Mesodermal cell (in vitro differentiated cells): ENCODE results near the gene C3orf22.

Experiments used
- H3K27ac ChIP-seq: 2 replicates; pipeline ENCODE4 v1.7.0; 2013; ENCODE audit warnings: mild to moderate bottlenecking, low read depth, low read length, moderate library complexity; ENCODE audit not compliant: severe bottlenecking
- H3K36me3 ChIP-seq: 2 replicates; pipeline ENCODE4 v1.7.1; 2013; ENCODE audit warnings: mild to moderate bottlenecking, low read length, moderate library complexity; ENCODE audit not compliant: control insufficient read depth, insufficient read depth
- H3K4me1 ChIP-seq: one replicate; pipeline ENCODE4 v1.7.1; 2013; ENCODE audit warnings: mild to moderate bottlenecking, low read length; ENCODE audit not compliant: insufficient read depth, control insufficient read depth, poor library complexity, severe bottlenecking
- H3K4me3 ChIP-seq: 2 replicates; pipeline ENCODE4 v1.7.0; 2013; ENCODE audit warnings: low read length, control low read depth, mild to moderate bottlenecking; ENCODE audit not compliant: insufficient read depth, poor library complexity, severe bottlenecking; ENCODE audit errors: extremely low read depth
- H3K9me3 ChIP-seq: 2 replicates; pipeline ENCODE4 v1.7.1; 2013; ENCODE audit warnings: mild to moderate bottlenecking, low read length, moderate library complexity; ENCODE audit not compliant: control insufficient read depth
- WGBS, 2 experiments: methylation state at CpG; one replicate each; pipeline ENCODE4 v1.1.5; 2013; ENCODE audit warnings: missing lambda C conversion rate in 2 of 2; ENCODE audit not compliant: insufficient coverage in 2 of 2; 5-methylcytosine and 5-hydroxymethylcytosine counted together

C3orf22 gene

DNA sequence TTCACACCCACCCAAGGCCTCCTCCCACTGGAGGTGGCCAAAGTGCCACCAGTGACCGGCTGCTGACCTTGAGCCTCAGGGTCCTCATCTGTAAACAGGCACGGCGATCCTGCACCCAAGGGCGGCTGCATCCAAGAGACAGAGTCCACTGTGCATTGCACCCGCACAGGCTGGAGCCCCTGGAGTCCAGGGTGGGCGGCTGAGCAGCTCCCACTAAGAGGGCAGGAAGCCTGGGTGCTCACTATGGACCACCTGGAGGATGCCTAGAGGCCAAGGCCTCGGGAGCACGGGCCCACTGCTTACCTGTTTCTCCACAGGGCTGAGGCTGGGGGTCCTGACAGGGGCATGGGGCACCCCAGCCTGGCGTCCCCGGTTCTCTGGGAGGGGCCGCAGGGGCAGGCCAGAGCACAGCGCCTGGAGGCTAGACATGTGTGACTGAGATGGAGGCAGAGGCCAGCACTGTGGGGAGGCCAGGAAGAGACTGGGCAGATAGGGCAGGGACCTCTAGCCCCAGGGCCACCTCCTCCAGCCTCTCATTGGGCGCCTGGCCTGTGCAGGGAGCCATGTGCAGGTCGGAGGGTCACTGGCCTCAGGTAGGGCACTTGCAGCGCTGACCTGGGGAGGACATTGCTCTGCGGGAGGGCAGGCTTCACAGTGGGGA is 41.3 kb downstream of the C3orf22 start, which contains the start of gene UROC1:
UROC1 (minus strand) TSS at position 483 of the 661 bp plus-strand sequence; CDS start at position 429, 54 bp downstream.
- Histone ChIP-seq H3K9me3 (no peaks in the 10 kb centered on the region), H3K4me1 (no peaks in the 10 kb centered on the region), H3K36me3 (no peaks in the 10 kb centered on the region), H3K4me3 (no peak within 1 kb of the TSS), H3K27ac (no peak within 1 kb of the TSS)
- 85 to 97% methylated on average over 13 to 14 of the region's 16 CpGs for WGBS, 2 experiments

DNA sequence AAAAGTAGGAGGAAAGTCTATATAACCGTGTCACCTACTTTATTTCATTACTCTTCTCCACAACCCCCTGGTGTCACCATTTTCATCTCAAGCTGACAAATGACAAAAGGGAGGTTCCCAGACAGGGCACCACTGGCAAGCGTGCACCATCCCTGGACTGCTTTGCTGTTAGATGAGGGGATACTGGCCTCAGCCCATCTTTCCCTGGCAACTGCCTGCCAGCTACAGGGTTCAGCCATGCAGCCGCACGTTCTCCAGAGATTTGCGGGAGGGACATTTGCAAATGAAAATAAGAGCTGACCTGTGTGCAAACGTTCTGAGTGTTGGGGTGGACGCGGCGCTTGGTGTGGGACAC is 41.8 kb downstream of the C3orf22 start:
- WGBS, 2 experiments = 83 to 92% methylated on average over 8 of the region's 9 CpGs
- no peak overlapping the region for H3K4me3 ChIP-seq
- no peak overlapping the region for H3K27ac ChIP-seq
- no peaks in the 10 kb centered on the region for H3K4me1 ChIP-seq
- H3K9me3 ChIP-seq = no peaks in the 10 kb centered on the region
- no peaks in the 10 kb centered on the region for H3K36me3 ChIP-seq

DNA sequence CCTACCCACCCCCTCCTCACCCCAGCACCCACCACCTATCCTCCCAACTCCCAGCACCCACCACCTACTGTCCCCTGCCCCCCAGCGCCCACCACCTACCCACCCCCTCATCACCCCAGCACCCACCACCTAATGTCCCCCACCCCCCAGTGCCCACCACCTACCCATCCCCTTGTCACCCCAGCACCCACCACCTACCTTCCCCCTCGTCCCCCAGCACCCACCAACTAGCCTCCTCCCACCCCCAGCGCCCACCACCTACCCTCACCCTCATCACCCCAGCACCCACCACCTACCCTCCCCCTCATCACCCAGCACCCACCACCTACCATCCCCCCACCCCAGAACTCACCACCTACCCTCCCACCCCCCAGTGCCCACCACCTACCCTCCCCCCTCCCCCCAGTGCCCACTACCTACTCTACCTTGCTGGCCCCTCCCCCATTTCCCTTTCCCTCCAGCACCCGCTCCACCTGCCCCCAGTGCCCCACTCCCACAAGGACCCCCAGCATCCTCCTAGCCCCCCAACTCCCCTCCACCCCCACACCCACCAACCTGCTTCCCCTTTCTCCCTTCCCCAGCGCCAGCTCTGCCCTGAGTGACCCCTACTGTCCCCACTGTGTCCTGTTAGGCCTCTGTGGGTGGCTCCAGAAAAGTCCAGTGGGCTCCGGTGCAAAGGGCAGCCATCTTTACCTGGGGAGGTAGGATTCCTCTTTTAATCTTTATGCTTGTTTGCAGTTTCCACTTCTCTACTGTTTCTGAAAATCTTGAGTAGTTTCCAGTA is 42.4 kb downstream of the C3orf22 start:
- Histone ChIP-seq H3K9me3 (no peaks in the 10 kb centered on the region), H3K36me3 (no peaks in the 10 kb centered on the region), H3K4me3 (no peak overlapping the region), H3K27ac (no peak overlapping the region), H3K4me1 (no peaks in the 10 kb centered on the region)
- 100% methylated on average over 1 of the region's 6 CpGs; no CpG with 5 or more reads in 1 of the 2 experiments for WGBS, 2 experiments

GRCh38 chr3:126515066-126515706 is 43.5 kb downstream of the C3orf22 start:
- H3K4me3 ChIP-seq = no peak overlapping the region
- 90 to 96% methylated on average over 4 to 5 of the region's 8 CpGs for WGBS, 2 experiments
- H3K9me3 ChIP-seq = no peaks in the 10 kb centered on the region
- no peak overlapping the region for H3K27ac ChIP-seq
- no peaks in the 10 kb centered on the region for H3K36me3 ChIP-seq
- H3K4me1 ChIP-seq = peaks cover 3% of the 10 kb centered on the region

DNA sequence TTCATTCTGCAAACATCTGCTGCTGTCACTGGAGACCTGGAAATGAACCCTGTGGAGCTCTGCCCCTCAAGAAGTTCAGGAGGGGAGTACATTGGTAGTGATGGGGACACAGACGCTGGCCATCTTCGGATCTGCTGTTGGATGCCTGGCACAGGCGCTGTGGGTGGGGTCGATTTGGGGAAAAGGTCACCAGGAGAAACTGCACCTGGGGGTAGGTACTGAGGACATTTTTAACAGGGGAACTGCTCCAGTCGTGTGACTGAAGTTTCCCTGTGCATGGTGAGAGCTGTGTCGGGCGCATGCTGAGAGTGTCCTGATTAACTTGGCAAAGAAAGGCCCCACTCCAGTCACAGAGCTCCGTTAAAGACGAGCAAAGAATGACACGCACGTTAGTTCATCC is 44.6 kb downstream of the C3orf22 start:
- no peak overlapping the region for H3K4me3 ChIP-seq
- H3K36me3 ChIP-seq = no peaks in the 10 kb centered on the region
- WGBS, 2 experiments = 79 to 90% methylated on average over 10 to 11 of the region's 11 CpGs
- no peaks in the 10 kb centered on the region for H3K9me3 ChIP-seq
- no peak overlapping the region for H3K27ac ChIP-seq
- H3K4me1 ChIP-seq = peaks cover 3% of the 10 kb centered on the region

DNA sequence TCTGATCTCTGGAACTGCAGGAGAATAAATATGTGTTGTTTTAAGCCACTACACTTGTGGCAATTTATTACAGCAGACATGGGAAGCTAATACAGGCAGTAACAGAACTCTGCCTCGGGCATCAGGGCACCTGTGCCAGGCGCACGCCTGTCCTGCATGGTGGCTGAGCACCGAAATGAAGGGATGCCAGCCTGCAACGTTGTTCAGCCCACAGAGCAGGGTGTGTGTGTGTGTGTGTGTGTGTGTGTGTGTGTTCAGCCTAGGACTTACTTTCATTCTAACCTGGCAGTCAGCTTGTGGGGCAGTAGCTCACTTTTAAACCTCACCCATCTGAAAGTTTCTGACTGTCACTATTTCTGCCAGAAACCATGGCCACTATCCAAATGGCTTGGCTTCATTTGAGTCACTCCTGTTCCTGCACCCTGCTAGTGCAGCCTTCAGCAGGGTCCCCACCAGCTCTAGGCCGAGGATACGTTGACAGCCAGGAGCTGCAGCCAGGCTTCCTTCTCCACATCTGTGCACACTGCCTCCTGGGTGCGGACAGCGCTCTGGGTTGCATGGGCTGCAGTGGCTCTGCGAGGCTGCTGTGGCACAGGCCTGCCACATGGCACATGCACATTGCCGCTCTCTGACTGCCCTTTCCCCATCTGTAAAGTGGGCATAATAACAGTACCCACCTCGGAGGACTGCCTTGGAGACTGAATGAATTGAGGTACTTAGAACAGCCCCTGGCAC is 45.6 kb downstream of the C3orf22 start:
- 84 to 89% methylated on average over 8 to 11 of the region's 12 CpGs for WGBS, 2 experiments
- no peak overlapping the region for H3K27ac ChIP-seq

GRCh38 chr3:126512026-126512425 is 46.7 kb downstream of the C3orf22 start:
- no peaks in the 10 kb centered on the region for H3K9me3 ChIP-seq
- H3K27ac ChIP-seq = no peak overlapping the region
- peaks cover 3% of the 10 kb centered on the region for H3K4me1 ChIP-seq
- H3K4me3 ChIP-seq = no peak overlapping the region
- no peaks in the 10 kb centered on the region for H3K36me3 ChIP-seq
- 89 to 97% methylated on average over 4 to 6 of the region's 7 CpGs for WGBS, 2 experiments

More for the DNA sequence above, 45.6 kb downstream of the C3orf22 start:
- H3K4me1 ChIP-seq = peaks cover 3% of the 10 kb centered on the region
- no peaks in the 10 kb centered on the region for H3K9me3 ChIP-seq
- no peak overlapping the region for H3K4me3 ChIP-seq
- H3K36me3 ChIP-seq = no peaks in the 10 kb centered on the region

DNA sequence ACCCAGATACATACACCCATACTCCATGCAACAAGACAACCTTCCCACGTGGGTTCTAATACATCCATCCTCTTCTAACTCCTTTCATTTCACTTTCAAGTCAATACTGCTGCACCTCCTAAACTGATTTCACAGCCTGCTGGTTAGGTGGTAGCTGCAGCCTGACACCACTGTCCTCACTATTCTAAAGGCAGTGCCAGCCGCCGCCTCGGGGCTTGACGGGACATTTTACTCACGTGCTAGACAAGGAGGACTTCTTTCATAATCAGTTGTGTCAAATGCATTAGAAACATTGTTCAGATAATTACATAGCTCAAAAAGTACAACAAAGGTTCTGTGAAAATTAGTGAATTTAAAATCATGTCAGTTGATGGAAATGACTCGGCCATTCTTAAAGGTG is 47.4 kb downstream of the C3orf22 start:
- WGBS, 2 experiments = 76 to 96% methylated on average over 2 to 6 of the region's 7 CpGs
- Histone ChIP-seq H3K9me3 (no peaks in the 10 kb centered on the region), H3K4me1 (peaks cover 3% of the 10 kb centered on the region), H3K4me3 (no peak overlapping the region), H3K36me3 (no peaks in the 10 kb centered on the region), H3K27ac (no peak overlapping the region)

- Histone ChIP-seq H3K4me1 (peaks cover 3% of the 10 kb centered on the region), H3K9me3 (no peaks in the 10 kb centered on the region)
- 90 to 91% methylated on average over 20 to 22 of the region's 22 CpGs for WGBS, 2 experiments
Measured at GRCh38 chr3:126510308-126510910, 48.3 kb downstream of the C3orf22 start.

More at GRCh38 chr3:126510308-126510910, 48.3 kb downstream of the C3orf22 start:
- no peaks in the 10 kb centered on the region for H3K36me3 ChIP-seq
- no peak overlapping the region for H3K4me3 ChIP-seq
- no peak overlapping the region for H3K27ac ChIP-seq
